ENCODE results near the gene RERE. TPM values are rescaled to one million over a fixed set of nuclear protein-coding genes. Genes with fewer than 3 reads are reported as not detected.

Gene RERE
- total RNA-seq, 1 donor from 2014 or later, result 64.6 TPM

DNA sequence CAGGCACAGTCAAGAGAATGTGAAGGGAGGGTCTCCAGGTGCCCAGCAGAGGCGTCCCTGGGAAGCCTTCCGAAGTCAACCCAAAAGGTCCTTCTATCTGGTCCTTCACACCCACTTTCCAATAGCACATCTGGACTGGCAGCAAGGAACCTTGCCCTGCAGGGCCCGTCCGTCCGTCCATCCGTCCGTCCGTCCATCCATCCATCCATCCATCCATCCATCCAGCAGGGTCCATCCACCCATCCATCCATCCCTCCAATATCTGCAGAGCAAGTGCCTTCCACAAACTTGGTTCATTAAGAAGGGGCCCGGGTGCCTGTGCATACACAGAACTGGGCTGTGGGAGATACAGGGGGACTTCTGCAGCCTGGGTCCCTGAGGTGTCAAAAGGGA lies 468.0 kb downstream of the RERE start:
- no peak for TF ChIP-seq CTCF (IDR thresholded peaks at IDR 0.05)
- no peak overlapping the region for H3K4me3 ChIP-seq
- no peaks in the 10 kb centered on the region for H3K9me3 ChIP-seq
- intact Hi-C loops (cut with DNase I), result loop anchor here (1.0 to 2.0 kb wide), 4 partner anchors 31 to 375 kb away; partner anchors contain the start of gene SLC45A1
- DNase-seq (ENCODE audit: low spot score in 2 of 2), result no peak
- H3K36me3 ChIP-seq, result peaks cover under 1 to 13% of the 10 kb centered on the region in 2 donors
- no peaks in the 10 kb centered on the region for H3K27me3 ChIP-seq
- H3K27ac ChIP-seq, result peak overlapping the region in 1 of 2 donors; percentile 81
- H3K4me1 ChIP-seq, result peaks cover 0 to 25% of the 10 kb centered on the region in 2 donors

GRCh38 chr1:8348777-8349472 lies 468.5 kb downstream of the RERE start:
- peak in 1 of 2 donors; percentile 84 for DNase-seq (ENCODE audit: low spot score in 2 of 2)
- Histone ChIP-seq H3K36me3 (peaks cover 0 to 8% of the 10 kb centered on the region in 2 donors), H3K4me3 (no peak overlapping the region), H3K9me3 (no peaks in the 10 kb centered on the region), H3K27me3 (no peaks in the 10 kb centered on the region), H3K27ac (peak overlapping the region in 1 of 2 donors; percentile 81), H3K4me1 (peaks cover under 1 to 28% of the 10 kb centered on the region in 2 donors)
- intact Hi-C loops (cut with DNase I), result loop anchor here (1.0 to 2.0 kb wide), 4 partner anchors 30 to 374 kb away; partner anchors contain the start of gene SLC45A1
- peak; percentile 83 to 95 (median 93) for TF ChIP-seq CTCF (IDR thresholded peaks at IDR 0.05)

- no peak overlapping the region for H3K4me3 ChIP-seq
- peaks cover 5 to 26% of the 10 kb centered on the region in 2 donors for H3K4me1 ChIP-seq
- no peak overlapping the region for H3K27ac ChIP-seq
- no peak for TF ChIP-seq CTCF (IDR thresholded peaks at IDR 0.05)
- intact Hi-C loops (cut with DNase I), result loop anchor here (2.0 kb wide), 3 partner anchors 29 to 373 kb away; partner anchors contain the start of gene SLC45A1
- H3K36me3 ChIP-seq, result peaks cover 0 to under 1% of the 10 kb centered on the region in 2 donors
- no peak for DNase-seq (ENCODE audit: low spot score in 2 of 2)
- H3K27me3 ChIP-seq, result no peaks in the 10 kb centered on the region
- no peaks in the 10 kb centered on the region for H3K9me3 ChIP-seq
Measured at GRCh38 chr1:8348047-8348776, 469.2 kb downstream of the RERE start.

- TF ChIP-seq CTCF (IDR thresholded peaks at IDR 0.05), result no peak
Measured at GRCh38 chr1:8347635-8348034, 469.8 kb downstream of the RERE start.

DNA sequence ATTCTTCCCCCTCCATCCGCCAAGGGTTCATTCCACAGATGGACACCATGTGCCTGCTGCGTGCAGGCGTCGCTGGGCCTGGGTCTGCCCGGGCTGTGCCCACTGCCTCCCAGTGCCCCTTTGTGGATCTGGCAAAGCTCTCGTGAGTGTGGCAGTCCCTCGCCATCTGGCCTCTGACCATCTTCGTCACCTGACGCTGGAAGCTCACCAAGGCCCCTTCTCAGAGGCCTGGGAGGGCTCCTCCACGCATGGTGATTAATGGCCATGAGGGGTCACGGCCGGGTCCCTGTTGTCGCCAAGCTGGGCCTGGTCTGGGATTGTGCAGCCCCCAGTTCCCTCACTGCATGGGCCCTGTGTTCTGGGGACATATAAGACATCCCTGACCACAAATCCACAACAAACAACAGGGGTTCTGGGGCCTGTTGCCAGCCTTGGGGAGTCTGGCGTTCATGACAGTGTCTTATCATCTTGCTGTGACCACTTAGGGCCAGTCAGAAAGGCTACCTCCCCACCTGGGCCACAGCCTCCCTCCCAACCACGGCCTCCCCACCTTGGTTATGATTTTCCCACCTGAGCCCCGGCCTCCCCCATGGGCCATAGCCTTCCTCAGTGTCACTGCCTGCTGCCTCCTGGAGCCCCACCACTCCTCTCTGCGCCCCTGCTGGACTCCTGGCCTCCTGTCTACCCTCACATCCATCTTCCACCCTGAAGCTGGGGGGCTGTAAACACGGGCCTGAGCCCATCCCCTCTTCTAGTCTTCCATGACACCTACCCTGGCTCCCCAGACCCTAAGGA lies 471.6 kb downstream of the RERE start:
- H3K9me3 ChIP-seq, result no peaks in the 10 kb centered on the region
- no peaks in the 10 kb centered on the region for H3K27me3 ChIP-seq
- TF ChIP-seq CTCF (IDR thresholded peaks at IDR 0.05), result no peak
- DNase-seq (ENCODE audit: low spot score in 2 of 2), result no peak
- no peaks in the 10 kb centered on the region for H3K36me3 ChIP-seq
- no peak overlapping the region for H3K27ac ChIP-seq
- H3K4me3 ChIP-seq, result no peak overlapping the region
- H3K4me1 ChIP-seq, result peaks cover 9 to 21% of the 10 kb centered on the region in 2 donors
- intact Hi-C loops (cut with DNase I), result no loop called here

More at GRCh38 chr1:8347635-8348034, 469.8 kb downstream of the RERE start:
- Histone ChIP-seq H3K36me3 (no peaks in the 10 kb centered on the region), H3K27ac (no peak overlapping the region), H3K4me3 (no peak overlapping the region), H3K9me3 (no peaks in the 10 kb centered on the region), H3K27me3 (no peaks in the 10 kb centered on the region), H3K4me1 (peaks cover 9 to 26% of the 10 kb centered on the region in 2 donors)
- intact Hi-C loops (cut with DNase I), result loop anchor here (2.0 kb wide), 3 partner anchors 29 to 373 kb away; partner anchors contain the start of gene SLC45A1
- DNase-seq (ENCODE audit: low spot score in 2 of 2), result no peak
